Stimulated activated CD4-positive, alpha-beta T cell treated with anti-CD3 and anti-CD28 coated beads, Interleukin-15, amount 100 ng/mL, for 1 hour (primary cell): ENCODE results near the gene DLL1.

Experiments
- DNase-seq, 2 donors: peaks; one replicate each; pipeline ENCODE4 v3.0.0-alpha.2; 2020; ENCODE audit warnings: low read depth in 1 of 2, low spot score in 1 of 2

The DLL1 gene

GRCh38 chr6:170283212-170284081 is 7.4 kb downstream of the DLL1 start:
- no peak for DNase-seq

DNA sequence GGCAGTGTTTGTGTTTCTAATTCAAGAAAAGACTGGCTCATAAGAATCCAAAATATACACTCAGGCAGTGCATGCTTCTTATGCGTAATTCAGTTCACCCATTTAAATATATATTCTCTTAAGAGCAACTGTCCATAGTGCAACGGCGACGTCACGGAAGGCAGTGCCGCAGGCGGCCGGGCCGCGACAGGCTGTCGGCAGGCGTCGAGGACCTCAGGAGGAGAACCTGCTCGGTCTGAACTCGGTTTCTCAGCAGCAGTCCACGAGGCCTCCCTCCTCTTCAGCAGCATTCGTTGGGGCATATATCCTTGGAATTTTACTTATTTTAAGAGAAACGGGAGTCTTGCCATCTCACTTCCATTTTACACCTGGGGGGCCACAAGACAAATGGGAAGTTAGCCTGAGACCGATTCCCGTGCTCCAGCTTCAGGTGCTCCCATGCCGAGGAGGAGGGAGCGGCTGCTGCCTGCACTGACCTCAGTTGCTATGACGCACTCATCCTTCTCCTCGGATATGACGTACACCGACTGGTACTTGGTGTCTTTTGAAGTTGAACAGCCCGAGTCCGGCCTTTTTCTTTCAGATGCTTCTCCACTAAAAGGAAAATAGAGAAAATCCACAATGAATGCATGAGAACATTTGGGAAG is 8.2 kb downstream of the DLL1 start:
- no peak for DNase-seq

GRCh38 chr6:170281331-170282292 is 9.3 kb downstream of the DLL1 start:
- DNase-seq = no peak

DNA sequence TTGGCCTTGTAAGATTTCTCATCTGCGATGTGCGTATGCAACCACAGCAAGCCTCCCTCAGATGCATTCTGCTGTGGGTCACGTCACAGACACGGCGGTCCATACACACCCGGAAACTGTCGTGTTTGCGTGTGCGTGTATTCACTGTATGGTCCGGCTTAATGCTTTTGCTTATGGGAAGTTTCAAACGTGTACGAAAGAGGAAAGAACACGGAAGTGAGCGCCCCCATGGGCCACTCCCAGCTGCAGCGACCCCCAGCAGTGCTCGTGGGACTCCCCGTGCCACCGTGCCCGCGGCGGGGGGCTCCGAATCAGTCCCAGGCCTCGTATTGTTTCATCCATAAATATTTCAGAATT is 10.2 kb downstream of the DLL1 start:
- no peak for DNase-seq

GRCh38 chr6:170279977-170280688 is 10.7 kb downstream of the DLL1 start:
- DNase-seq = no peak

DNA sequence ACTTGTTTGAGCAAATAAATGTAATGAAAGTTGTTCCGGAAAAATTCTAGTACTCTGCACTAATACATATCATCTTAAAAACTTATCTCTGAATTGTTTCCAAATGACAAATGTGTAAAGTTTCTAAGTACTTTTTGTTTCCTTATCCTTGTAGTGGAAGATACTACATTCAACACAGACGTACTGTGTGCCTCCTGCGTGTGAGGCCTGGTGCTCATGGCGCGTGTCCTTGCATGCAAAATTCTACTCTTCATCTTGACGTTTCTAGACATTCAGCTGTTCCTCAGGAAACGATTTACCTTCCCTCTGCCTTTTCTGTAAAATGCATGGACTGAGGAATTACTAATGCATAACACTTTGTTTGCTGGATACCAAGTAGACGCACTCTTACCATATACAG is 11.5 kb downstream of the DLL1 start:
- no peak for DNase-seq

- DNase-seq = no peak
Observed at GRCh38 chr6:170278743-170279094, 12.2 kb downstream of the DLL1 start.

DNA sequence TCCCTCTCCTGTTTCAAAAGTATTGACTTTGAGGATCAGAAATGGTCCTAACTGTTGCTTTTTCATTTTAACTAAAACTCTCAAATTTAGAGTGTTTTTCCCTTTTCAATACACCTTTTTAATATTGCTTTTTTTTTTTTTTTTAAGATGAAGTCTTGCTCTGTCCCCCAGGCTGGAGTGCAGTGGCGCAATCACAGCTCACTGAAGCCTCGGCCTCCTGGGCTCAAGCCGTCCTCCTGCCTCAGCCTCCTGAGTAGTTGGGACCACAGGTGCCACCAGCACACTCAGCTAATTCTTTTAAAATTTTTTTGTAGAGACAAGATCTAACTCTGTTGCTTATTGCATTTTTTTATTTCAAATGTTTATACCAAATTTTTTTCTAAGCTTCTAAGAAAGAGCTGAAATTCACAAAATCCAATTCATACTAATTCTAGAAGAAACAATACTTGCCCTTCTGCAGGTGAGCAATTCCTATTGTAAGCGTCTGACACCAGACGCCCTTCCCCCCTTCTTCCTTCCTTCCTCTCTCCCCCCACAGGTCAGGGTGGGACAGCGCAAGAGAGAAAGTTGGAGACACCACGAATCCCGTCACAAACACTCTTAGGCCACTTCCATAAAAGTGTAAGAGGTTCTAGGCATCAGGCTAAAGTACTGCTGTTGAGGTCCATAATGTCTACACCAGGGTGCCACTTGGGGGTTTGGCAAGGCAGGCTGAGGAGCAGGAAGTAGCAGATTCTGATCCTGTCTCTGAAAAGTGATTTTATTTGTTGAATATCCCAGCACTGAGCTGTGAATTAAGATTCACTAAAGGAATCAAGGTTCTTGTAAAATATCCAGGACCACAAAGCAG is 12.8 kb downstream of the DLL1 start:
- DNase-seq = no peak

GRCh38 chr6:170276369-170277057 is 14.4 kb downstream of the DLL1 start:
- DNase-seq = no peak

DNA sequence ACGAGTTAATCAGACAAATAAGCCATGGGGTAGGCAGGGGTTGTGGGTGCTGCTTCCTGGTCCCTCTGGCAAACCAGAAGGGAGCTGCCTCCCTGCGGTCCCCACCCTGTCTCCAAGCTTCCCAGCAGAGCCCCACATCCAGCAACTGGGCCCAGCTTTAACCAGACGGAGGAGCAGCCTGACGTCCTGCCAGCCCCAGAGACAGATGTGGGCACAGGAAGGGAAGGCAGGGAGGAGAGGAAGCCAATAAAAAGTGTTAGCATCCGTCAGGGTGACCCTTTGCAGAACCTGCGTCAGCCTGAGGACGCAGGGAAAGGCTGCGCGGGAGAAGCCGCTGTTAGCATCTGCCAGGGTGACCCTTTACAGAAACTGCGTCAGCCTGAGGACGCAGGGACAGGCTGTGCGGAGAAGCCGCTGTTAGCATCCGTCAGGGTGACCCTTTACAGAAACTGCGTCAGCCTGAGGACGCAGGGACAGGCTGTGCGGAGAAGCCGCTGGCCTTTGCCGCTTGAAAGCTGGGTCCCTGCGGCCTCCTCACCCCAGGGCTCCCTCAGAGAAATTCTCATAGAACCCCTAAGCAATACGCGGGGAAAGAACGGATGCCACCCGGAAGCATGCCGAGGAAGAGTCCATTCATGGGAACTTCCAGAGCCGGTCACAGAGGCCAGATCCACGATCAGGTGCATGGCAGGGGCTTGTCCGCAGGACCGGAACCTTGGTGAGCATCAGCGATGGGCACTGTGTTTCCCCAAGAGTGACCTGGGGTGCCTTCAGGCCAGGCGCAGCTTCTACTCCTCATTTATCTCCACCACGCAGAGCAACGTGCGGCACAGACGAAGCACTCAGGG is 15.9 kb downstream of the DLL1 start:
- DNase-seq = no peak

- DNase-seq = no peak
Observed at GRCh38 chr6:170273681-170274080, 17.2 kb downstream of the DLL1 start.

DNA sequence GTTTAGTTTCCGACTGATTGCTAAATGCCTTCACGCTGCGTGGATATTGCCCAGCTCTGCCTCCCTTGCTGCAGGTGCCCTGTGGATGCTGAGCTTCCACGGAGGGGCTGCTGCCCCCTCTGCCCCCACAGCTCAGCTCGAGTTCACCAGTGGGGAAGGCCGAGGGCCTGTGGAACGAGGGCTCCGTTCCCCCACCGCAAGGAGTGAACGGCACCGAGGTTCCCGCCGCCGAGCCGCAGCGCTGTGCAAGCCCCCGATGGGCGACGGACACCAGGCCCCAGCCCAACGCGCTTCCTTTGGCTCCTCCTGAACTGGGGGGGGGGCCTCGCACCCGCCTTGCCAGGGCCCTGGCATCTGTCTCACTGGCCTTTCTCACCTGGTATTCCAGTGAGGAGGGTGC is 17.7 kb downstream of the DLL1 start:
- DNase-seq = no peak

DNA sequence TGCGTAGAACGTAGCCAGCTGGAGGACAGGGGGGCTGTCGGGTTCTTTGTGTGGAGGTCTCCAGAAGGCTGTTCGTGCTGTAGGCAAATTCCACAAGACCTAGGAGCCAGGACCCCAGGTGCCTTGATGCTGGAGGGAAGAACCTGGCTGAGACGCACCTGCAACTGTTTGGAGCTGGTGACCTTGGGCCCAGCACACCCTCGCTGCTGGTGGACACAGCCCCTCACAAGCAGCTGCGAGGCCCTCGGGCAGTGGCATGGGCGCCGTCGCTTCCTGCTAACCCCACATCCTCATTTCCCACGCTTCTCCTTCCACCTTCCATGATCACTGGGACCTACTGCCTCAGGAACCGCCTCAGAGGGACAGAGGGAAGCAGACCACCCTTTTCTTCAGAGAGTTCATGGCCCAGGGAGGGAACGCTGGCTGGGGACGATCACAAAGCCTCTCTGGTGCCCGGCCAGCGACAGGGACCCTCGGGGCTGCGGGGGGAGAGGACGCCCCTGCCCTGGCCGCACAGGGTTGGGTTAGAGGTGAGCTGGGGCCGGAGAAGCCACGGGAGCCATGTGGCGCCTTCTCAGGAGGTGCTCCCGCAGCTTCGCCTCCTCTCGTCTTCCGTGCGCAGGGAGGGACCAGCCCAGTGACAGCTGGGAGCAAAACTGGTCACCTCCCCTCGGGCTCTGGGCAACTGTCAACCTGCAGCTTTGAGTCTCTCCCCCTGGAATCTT is 18.4 kb downstream of the DLL1 start:
- DNase-seq = no peak

- DNase-seq = peak; percentile 44 to 59
Observed at GRCh38 chr6:170271771-170272314, 19.0 kb downstream of the DLL1 start.

- DNase-seq = no peak
Observed at GRCh38 chr6:170270984-170271593, 19.8 kb downstream of the DLL1 start.

DNA sequence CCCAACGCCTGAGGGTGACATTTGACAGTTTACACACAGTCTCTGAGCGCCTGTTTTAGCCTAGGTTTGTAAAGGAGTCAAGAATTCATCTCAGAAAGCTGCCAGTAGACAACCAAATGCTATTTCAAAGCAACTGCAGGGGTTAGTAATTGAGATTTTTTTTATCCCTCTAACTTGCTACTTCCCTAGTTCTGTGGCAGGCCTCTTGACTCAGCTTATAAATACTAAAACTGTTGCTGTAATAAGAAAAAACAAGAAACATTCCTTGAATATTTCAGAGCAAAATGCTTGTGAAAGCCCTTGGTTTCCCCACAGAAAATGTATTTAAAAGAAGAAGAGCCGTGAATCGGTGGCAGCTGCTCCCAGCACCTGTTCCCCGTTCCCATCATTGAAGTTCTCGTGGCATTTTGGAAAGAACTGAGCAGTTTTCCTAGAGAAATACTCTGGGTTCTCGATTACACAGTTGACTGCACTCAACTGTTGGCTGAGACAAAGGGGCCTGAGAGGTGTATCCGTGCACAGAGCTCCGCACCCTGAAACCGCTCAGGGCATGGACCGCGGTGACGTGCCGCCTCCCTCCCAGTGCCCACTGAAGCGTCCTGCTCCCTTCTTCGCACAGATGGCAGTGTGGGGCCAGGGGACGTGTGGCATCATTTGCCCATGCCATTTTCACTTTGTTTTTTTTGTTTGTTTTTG is 20.9 kb downstream of the DLL1 start:
- DNase-seq = no peak
